Mesenchymal stem cell (in vitro differentiated cells and primary cell): Measurements from ENCODE around the gene METTL8.

Source experiments
- DNase-seq: peaks from one replicate; pipeline ENCODE4 v3.0.0-alpha.2; 2013
- H2AFZ ChIP-seq: one replicate; pipeline ENCODE4 v1.6.1; 2013; ENCODE audit warnings: low read depth, mild to moderate bottlenecking, control low read depth, inconsistent platforms, low read length, moderate library complexity
- H2AK5ac ChIP-seq: 2 replicates; pipeline ENCODE4 v1.6.1; 2013; ENCODE audit warnings: low read length, moderate library complexity, mild to moderate bottlenecking, inconsistent platforms; ENCODE audit not compliant: severe bottlenecking
- H2BK120ac ChIP-seq: one replicate; pipeline ENCODE4 v1.6.1; 2013; ENCODE audit warnings: low read depth, mild to moderate bottlenecking, inconsistent platforms, low read length, moderate library complexity
- H2BK12ac ChIP-seq, 2 experiments: one replicate each; pipeline ENCODE4 v1.6.1; 2013; ENCODE audit warnings: inconsistent platforms in 2 of 2, low read length in 2 of 2, mild to moderate bottlenecking in 2 of 2, moderate library complexity in 2 of 2, control low read depth in 1 of 2
- H2BK15ac ChIP-seq: one replicate; pipeline ENCODE4 v1.6.1; 2013; ENCODE audit warnings: mild to moderate bottlenecking, low read depth, inconsistent platforms; ENCODE audit not compliant: poor library complexity, severe bottlenecking
- H2BK5ac ChIP-seq: 2 replicates; pipeline ENCODE4 v1.6.1; 2013; ENCODE audit warnings: low read depth, mild to moderate bottlenecking, low read length, control low read depth, inconsistent platforms; ENCODE audit not compliant: poor library complexity, severe bottlenecking
- H3K14ac ChIP-seq, 2 experiments: one replicate each; pipeline ENCODE4 v1.6.1; 2013; ENCODE audit warnings: inconsistent platforms in 2 of 2, low read length in 2 of 2, control low read depth in 1 of 2, mild to moderate bottlenecking in 1 of 2, moderate library complexity in 1 of 2
- H3K18ac ChIP-seq, 2 experiments: one replicate each; pipeline ENCODE4 v1.6.1; 2013; ENCODE audit warnings: inconsistent platforms in 2 of 2, low read length in 2 of 2, control low read depth in 1 of 2, low read depth in 1 of 2, mild to moderate bottlenecking in 1 of 2
- H3K23ac ChIP-seq, 2 experiments: one replicate each; pipeline ENCODE4 v1.6.1; 2013; ENCODE audit warnings: inconsistent platforms in 2 of 2, low read length in 2 of 2, mild to moderate bottlenecking in 2 of 2, moderate library complexity in 2 of 2, control low read depth in 1 of 2
- H3K27ac ChIP-seq: 2 replicates; pipeline ENCODE4 v1.5.1; 2013; ENCODE audit warnings: mild to moderate bottlenecking, moderate library complexity, low read length, control low read depth, inconsistent platforms; ENCODE audit not compliant: poor library complexity, severe bottlenecking
- H3K27me3 ChIP-seq, 2 experiments: 2 replicates each; pipeline versions ENCODE4 v1.6.1 to v1.7.0; 2013; ENCODE audit warnings: low read length in 2 of 2, mild to moderate bottlenecking in 2 of 2, moderate library complexity in 2 of 2, control low read depth in 1 of 2, inconsistent platforms in 1 of 2; ENCODE audit not compliant: control insufficient read depth in 1 of 2, insufficient read depth in 1 of 2
- H3K36me3 ChIP-seq, 2 experiments: 2 replicates each; pipeline versions ENCODE4 v1.6.1 to v1.7.0; 2013; ENCODE audit warnings: low read length in 2 of 2, control low read depth in 1 of 2, inconsistent platforms in 1 of 2, low read depth in 1 of 2, mild to moderate bottlenecking in 1 of 2; ENCODE audit not compliant: insufficient read depth in 2 of 2, control insufficient read depth in 1 of 2
- H3K4ac ChIP-seq, 2 experiments: one replicate each; pipeline ENCODE4 v1.6.1; 2013; ENCODE audit warnings: inconsistent platforms in 2 of 2, low read length in 2 of 2, mild to moderate bottlenecking in 2 of 2, moderate library complexity in 2 of 2, control low read depth in 1 of 2, low read depth in 1 of 2
- H3K4me1 ChIP-seq: 2 replicates; pipeline ENCODE4 v1.6.1; 2013; ENCODE audit warnings: low read depth, low read length, control low read depth; ENCODE audit not compliant: control insufficient read depth, insufficient read depth
- H3K4me2 ChIP-seq: 2 replicates; pipeline ENCODE4 v1.6.1; 2013; ENCODE audit warnings: low read length, mild to moderate bottlenecking, inconsistent platforms; ENCODE audit not compliant: poor library complexity, severe bottlenecking
- H3K4me3 ChIP-seq, 2 experiments: 2 replicates each; pipeline versions ENCODE4 v1.5.1 to v1.7.0; 2013; ENCODE audit warnings: low read length in 2 of 2, mild to moderate bottlenecking in 2 of 2, control low read depth in 1 of 2, low read depth in 1 of 2; ENCODE audit not compliant: insufficient read depth in 1 of 2
- H3K79me1 ChIP-seq: replicated peaks from 2 replicates; pipeline ENCODE4 v1.6.1; 2013; ENCODE audit warnings: mild to moderate bottlenecking, control low read depth, low read length, inconsistent platforms; ENCODE audit not compliant: poor library complexity, severe bottlenecking
- H3K9ac ChIP-seq: 2 replicates; pipeline ENCODE4 v1.7.0; 2013; ENCODE audit warnings: mild to moderate bottlenecking, low read length, moderate library complexity
- H3K9me3 ChIP-seq: 2 replicates; pipeline ENCODE4 v1.7.0; 2013; ENCODE audit warnings: mild to moderate bottlenecking, low read length; ENCODE audit not compliant: control insufficient read depth
- H4K8ac ChIP-seq: one replicate; pipeline ENCODE4 v1.6.1; 2013; ENCODE audit warnings: inconsistent platforms, mild to moderate bottlenecking, low read length, moderate library complexity
- H4K91ac ChIP-seq: one replicate; pipeline ENCODE4 v1.6.1; 2013; ENCODE audit warnings: mild to moderate bottlenecking, low read length, inconsistent platforms
- WGBS: methylation state at CpG from one replicate; pipeline ENCODE4 v1.1.7; 2013; ENCODE audit warnings: mixed read lengths; 5-methylcytosine and 5-hydroxymethylcytosine counted together

METTL8 gene

GRCh38 chr2:171394164-171394740 lies 39.5 kb downstream of the METTL8 start:
- Histone ChIP-seq H3K4ac (no peak overlapping the region), H2BK5ac (no peak overlapping the region), H2BK12ac (no peak overlapping the region), H3K4me3 (no peak overlapping the region), H3K14ac (no peak overlapping the region), H3K9me3 (no peaks in the 10 kb centered on the region), H3K9ac (no peak overlapping the region), H3K27me3 (no peaks in the 10 kb centered on the region), H4K91ac (no peak overlapping the region), H3K18ac (no peak overlapping the region), H3K4me1 (peaks cover 1% of the 10 kb centered on the region), H2BK120ac (no peak overlapping the region), H3K27ac (no peak overlapping the region), H3K79me1 (peaks cover 6% of the 10 kb centered on the region), H3K4me2 (no peak overlapping the region), H2AK5ac (no peak overlapping the region), H3K36me3 (no peaks in the 10 kb centered on the region), H2AFZ (no peak overlapping the region), H3K23ac (no peak overlapping the region), H4K8ac (no peak overlapping the region), H2BK15ac (no peak overlapping the region)
- WGBS, result no CpG with 5 or more reads among the region's 1 CpG
- DNase-seq, result no peak

DNA sequence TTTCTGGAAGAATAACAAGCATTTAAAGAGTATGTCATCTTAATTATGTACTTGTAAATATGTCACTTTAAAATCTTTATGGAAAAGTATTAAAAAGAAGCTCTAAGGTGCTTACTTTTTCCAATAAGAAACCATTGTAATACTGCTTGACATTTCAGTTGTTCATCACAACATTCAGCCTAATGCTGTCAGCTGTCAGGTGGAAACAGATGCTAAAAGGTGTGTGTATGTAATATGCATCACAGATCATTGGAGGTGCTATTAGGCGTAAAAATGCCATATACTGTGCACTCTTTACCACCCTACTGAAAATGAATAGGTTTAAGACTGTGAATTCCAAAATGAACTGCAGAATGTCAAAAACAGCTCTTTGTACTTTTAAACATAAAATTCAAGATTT lies 40.3 kb downstream of the METTL8 start:
- Histone ChIP-seq H3K14ac (no peak overlapping the region), H3K36me3 (no peaks in the 10 kb centered on the region), H3K18ac (no peak overlapping the region), H4K91ac (no peak overlapping the region), H3K4me2 (no peak overlapping the region), H2AFZ (no peak overlapping the region), H3K4ac (no peak overlapping the region), H2BK120ac (no peak overlapping the region), H3K27me3 (no peaks in the 10 kb centered on the region), H3K79me1 (peaks cover 6% of the 10 kb centered on the region), H2AK5ac (no peak overlapping the region), H2BK15ac (no peak overlapping the region), H4K8ac (no peak overlapping the region), H3K4me1 (peaks cover 1% of the 10 kb centered on the region), H3K23ac (no peak overlapping the region), H3K9me3 (no peaks in the 10 kb centered on the region), H3K27ac (no peak overlapping the region), H3K9ac (no peak overlapping the region), H2BK12ac (no peak overlapping the region), H2BK5ac (no peak overlapping the region), H3K4me3 (no peak overlapping the region)
- no CpG with 5 or more reads among the region's 1 CpG for WGBS
- DNase-seq, result no peak

GRCh38 chr2:171391532-171391931 lies 42.3 kb downstream of the METTL8 start:
- H2BK120ac ChIP-seq, result no peak overlapping the region
- no peaks in the 10 kb centered on the region for H3K27me3 ChIP-seq
- no peak overlapping the region for H3K18ac ChIP-seq
- no peak overlapping the region for H2BK15ac ChIP-seq
- H3K36me3 ChIP-seq, result no peaks in the 10 kb centered on the region
- no peak for DNase-seq
- H3K14ac ChIP-seq, result no peak overlapping the region
- H2AK5ac ChIP-seq, result no peak overlapping the region
- no peak overlapping the region for H4K8ac ChIP-seq
- peaks cover 4% of the 10 kb centered on the region for H3K4me1 ChIP-seq
- H3K4ac ChIP-seq, result no peak overlapping the region
- H3K9me3 ChIP-seq, result no peaks in the 10 kb centered on the region
- H3K27ac ChIP-seq, result no peak overlapping the region
- WGBS, result 92% methylated on average over 1 of the region's 2 CpGs
- no peak overlapping the region for H3K4me2 ChIP-seq
- no peak overlapping the region for H2AFZ ChIP-seq
- H3K9ac ChIP-seq, result peak overlapping the region; percentile 2
- no peak overlapping the region for H4K91ac ChIP-seq
- H3K23ac ChIP-seq, result no peak overlapping the region
- no peak overlapping the region for H3K4me3 ChIP-seq
- H2BK12ac ChIP-seq, result no peak overlapping the region
- H2BK5ac ChIP-seq, result no peak overlapping the region
- H3K79me1 ChIP-seq, result peaks cover 7% of the 10 kb centered on the region

DNA sequence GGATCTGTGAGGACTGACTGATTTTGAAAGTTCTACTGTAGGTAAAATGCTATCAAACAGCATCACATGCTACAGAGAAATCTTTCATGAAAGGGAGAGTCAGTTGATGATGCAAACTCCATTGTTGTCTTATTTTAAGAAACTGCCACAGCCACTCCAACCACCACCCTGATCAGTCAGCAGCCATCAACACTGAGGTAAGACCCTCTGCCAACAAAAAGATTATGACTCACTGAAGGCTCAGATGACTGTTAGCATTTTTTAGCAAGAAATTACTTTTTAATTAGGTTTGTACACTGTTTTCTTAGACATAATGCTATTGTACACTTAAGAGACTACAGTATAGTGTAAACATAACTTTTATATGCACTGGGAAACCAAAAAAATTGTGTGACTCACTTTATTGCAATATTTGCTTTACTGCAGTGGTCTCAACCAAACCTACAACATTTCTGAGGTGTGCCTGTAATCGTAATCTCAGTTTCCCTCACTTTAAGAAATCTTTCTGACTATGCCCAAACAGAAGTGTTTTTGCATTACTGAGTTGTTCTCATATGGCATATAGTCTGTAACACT lies 42.8 kb downstream of the METTL8 start:
- H3K14ac ChIP-seq, result no peak overlapping the region
- H2BK5ac ChIP-seq, result no peak overlapping the region
- no peak overlapping the region for H3K4me3 ChIP-seq
- H3K18ac ChIP-seq, result no peak overlapping the region
- H3K4me1 ChIP-seq, result peaks cover 5% of the 10 kb centered on the region
- no peak overlapping the region for H3K23ac ChIP-seq
- H2BK12ac ChIP-seq, result no peak overlapping the region
- H3K36me3 ChIP-seq, result peaks cover 0 to 2% of the 10 kb centered on the region in 2 experiments
- no peak overlapping the region for H4K8ac ChIP-seq
- no peak for DNase-seq
- H3K27me3 ChIP-seq, result no peaks in the 10 kb centered on the region
- H2BK120ac ChIP-seq, result no peak overlapping the region
- H3K79me1 ChIP-seq, result peaks cover 7% of the 10 kb centered on the region
- peak overlapping the region; percentile 2 for H3K9ac ChIP-seq
- no peak overlapping the region for H2AK5ac ChIP-seq
- no peak overlapping the region for H3K27ac ChIP-seq
- no peak overlapping the region for H3K4ac ChIP-seq
- no peak overlapping the region for H2BK15ac ChIP-seq
- WGBS, result no CpG with 5 or more reads among the region's 1 CpG
- H3K4me2 ChIP-seq, result no peak overlapping the region
- no peaks in the 10 kb centered on the region for H3K9me3 ChIP-seq
- no peak overlapping the region for H2AFZ ChIP-seq
- H4K91ac ChIP-seq, result no peak overlapping the region
